MM.1S (cell line): ENCODE data around the gene PXMP4.

Experiments used
- DNase-seq: peaks from one replicate; pipeline ENCODE4 v3.0.0-alpha.2; 2015
- H2AFZ ChIP-seq: fragments of 300-600 bp; sonication (generic); 2 replicates; pipeline ENCODE4 v1.6.0; 2016; ENCODE audit warnings: antibody characterized with exemption, low read length
- H3F3A ChIP-seq: fragments of 300-600 bp; sonication (generic); 2 replicates; pipeline ENCODE4 v1.6.1; 2016; ENCODE audit warnings: mild to moderate bottlenecking, antibody characterized with exemption, low read length, moderate library complexity, mixed read lengths; ENCODE audit not compliant: insufficient read depth
- H3K27ac ChIP-seq: fragments of 300-600 bp; sonication (generic); 2 replicates; pipeline ENCODE4 v1.5.1; 2016; ENCODE audit warnings: mild to moderate bottlenecking, low read length
- H3K27me3 ChIP-seq: fragments of 300-600 bp; sonication (generic); replicated peaks from 2 replicates; pipeline ENCODE4 v1.6.0; 2016; ENCODE audit warnings: low read length; ENCODE audit not compliant: insufficient read depth
- H3K36me3 ChIP-seq: fragments of 300-600 bp; sonication (generic); replicated peaks from 2 replicates; pipeline ENCODE4 v1.6.1; 2016; ENCODE audit warnings: mild to moderate bottlenecking, low read length, mixed read lengths; ENCODE audit not compliant: insufficient read depth
- H3K4me1 ChIP-seq: fragments of 300-600 bp; sonication (generic); 2 replicates; pipeline ENCODE4 v1.6.1; 2016; ENCODE audit warnings: low read length, mixed read lengths
- H3K4me2 ChIP-seq: fragments of 300-600 bp; sonication (generic); 2 replicates; pipeline ENCODE4 v1.6.0; 2016; ENCODE audit warnings: low read depth, low read length
- H3K4me3 ChIP-seq: fragments of 300-600 bp; sonication (generic); 2 replicates; pipeline ENCODE4 v1.5.1; 2016; ENCODE audit warnings: low read length, mixed read lengths
- H3K79me2 ChIP-seq: fragments of 300-600 bp; sonication (generic); 2 replicates; pipeline ENCODE4 v1.6.1; 2016; ENCODE audit warnings: mixed run types, low read length, mixed read lengths
- H3K9ac ChIP-seq: fragments of 300-600 bp; sonication (generic); 2 replicates; pipeline ENCODE4 v1.6.1; 2016; ENCODE audit warnings: low read length, mixed read lengths
- H3K9me2 ChIP-seq: fragments of 300-600 bp; sonication (generic); replicated peaks from 2 replicates; pipeline ENCODE4 v1.6.1; 2016; ENCODE audit warnings: mild to moderate bottlenecking, low read length, mixed read lengths; ENCODE audit not compliant: insufficient read depth
- H3K9me3 ChIP-seq: fragments of 300-600 bp; sonication (generic); replicated peaks from 2 replicates; pipeline ENCODE4 v1.6.1; 2016; ENCODE audit warnings: mild to moderate bottlenecking, low read length, mixed read lengths; ENCODE audit not compliant: insufficient read depth
- H4K20me1 ChIP-seq: fragments of 300-600 bp; sonication (generic); 2 replicates; pipeline ENCODE4 v1.6.1; 2016; ENCODE audit warnings: mild to moderate bottlenecking, low read length, moderate library complexity, mixed read lengths; ENCODE audit not compliant: insufficient read depth
- EZH2 ChIP-seq: fragments of 300-600 bp; sonication (generic); optimal IDR thresholded peaks from 2 replicates; pipeline ENCODE3; 2017; ENCODE audit warnings: low read depth, mild to moderate bottlenecking, antibody characterized with exemption, low read length, mixed read lengths
- EZH2phosphoT487 ChIP-seq: fragments of 300-600 bp; sonication (generic); IDR thresholded peaks from 2 replicates; pipeline ENCODE4 v1.6.1; 2018; ENCODE audit warnings: antibody characterized with exemption, low read length
- TF ChIP-seq, protein P1 (sequence below): fragments of 300-600 bp; sonication (generic); IDR thresholded peaks from 2 replicates; pipeline ENCODE4 v1.5.1; 2016; ENCODE audit warnings: antibody characterized with exemption, low read length, mixed read lengths

Gene PXMP4

DNA sequence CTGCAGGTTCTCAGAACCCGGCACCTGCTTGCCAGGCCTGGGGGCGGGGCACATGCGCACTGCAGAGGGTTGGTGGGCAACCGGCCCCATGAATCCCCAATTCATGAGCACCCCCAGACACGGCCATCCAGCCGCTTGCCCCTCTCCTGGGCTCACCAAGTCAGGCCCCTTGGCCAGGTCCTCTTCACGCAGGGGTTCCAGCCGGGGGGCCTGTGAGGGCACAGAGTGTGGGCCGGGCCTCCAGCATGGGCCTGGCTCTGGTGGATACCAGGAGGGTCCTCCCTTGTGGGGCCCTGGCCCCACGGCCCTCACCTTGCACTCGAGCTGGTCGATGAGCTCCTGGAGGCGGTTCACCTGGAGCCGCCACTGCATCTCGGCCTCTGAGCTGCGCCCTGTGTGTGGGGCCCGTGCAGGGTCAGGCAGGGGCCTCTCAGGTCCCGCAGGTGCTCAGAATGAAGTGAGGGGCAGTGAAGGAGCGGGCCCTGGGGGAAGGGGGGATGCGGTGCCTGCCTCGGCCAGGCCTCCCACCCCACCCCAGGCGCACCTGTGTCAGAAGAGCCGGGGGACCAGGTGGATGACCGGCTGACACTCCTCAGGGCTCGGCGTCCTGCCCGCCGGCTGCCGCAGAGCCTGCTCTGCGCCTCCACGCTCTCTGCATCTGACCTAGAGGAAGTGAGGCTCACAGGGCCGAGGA lies 60.6 kb downstream of the PXMP4 start:
- Histone ChIP-seq H3K9ac (no peak overlapping the region), H3K79me2 (no peaks in the 10 kb centered on the region; the same call in 1 of the 2 replicates), H3K4me2 (no peak overlapping the region), H2AFZ (no peak overlapping the region), H3K4me1 (peaks cover 12% of the 10 kb centered on the region), H3K36me3 (no peaks in the 10 kb centered on the region), H3K4me3 (no peak overlapping the region), H3K27ac (no peak overlapping the region), H4K20me1 (no peaks in the 10 kb centered on the region), H3F3A (peaks cover 3% of the 10 kb centered on the region; the same call in 1 of the 2 replicates), H3K27me3 (no peaks in the 10 kb centered on the region), H3K9me3 (no peaks in the 10 kb centered on the region), H3K9me2 (no peaks in the 10 kb centered on the region)
- no peak for DNase-seq
- TF ChIP-seq, protein P1, sequence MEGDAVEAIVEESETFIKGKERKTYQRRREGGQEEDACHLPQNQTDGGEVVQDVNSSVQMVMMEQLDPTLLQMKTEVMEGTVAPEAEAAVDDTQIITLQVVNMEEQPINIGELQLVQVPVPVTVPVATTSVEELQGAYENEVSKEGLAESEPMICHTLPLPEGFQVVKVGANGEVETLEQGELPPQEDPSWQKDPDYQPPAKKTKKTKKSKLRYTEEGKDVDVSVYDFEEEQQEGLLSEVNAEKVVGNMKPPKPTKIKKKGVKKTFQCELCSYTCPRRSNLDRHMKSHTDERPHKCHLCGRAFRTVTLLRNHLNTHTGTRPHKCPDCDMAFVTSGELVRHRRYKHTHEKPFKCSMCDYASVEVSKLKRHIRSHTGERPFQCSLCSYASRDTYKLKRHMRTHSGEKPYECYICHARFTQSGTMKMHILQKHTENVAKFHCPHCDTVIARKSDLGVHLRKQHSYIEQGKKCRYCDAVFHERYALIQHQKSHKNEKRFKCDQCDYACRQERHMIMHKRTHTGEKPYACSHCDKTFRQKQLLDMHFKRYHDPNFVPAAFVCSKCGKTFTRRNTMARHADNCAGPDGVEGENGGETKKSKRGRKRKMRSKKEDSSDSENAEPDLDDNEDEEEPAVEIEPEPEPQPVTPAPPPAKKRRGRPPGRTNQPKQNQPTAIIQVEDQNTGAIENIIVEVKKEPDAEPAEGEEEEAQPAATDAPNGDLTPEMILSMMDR: no peak
- TF ChIP-seq EZH2: no peak
- no peak for TF ChIP-seq EZH2phosphoT487

DNA sequence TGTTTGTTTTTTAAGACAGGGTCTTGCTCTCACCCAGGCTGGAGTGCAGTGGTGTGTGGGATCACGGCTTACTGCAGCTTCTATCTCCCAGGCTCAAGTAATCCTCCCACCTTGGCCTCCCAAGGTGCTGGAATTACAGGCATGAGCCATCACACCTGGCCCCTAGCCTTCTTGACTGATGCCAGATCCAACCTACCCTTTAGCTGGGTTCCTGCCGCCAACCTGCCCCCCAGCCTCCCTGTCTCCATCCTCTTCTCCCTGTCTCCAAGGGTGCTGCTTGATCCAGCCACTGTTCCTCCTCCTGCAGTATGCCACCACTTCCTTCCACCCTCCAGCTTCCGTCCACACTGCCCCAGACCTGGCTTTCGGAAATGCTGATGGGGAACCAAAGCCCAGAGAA lies 61.2 kb downstream of the PXMP4 start:
- Histone ChIP-seq H2AFZ (no peak overlapping the region), H4K20me1 (no peaks in the 10 kb centered on the region), H3K79me2 (no peaks in the 10 kb centered on the region), H3K9me3 (no peaks in the 10 kb centered on the region), H3K9ac (no peak overlapping the region), H3K4me1 (peaks cover 10% of the 10 kb centered on the region; the same call in 1 of the 2 replicates), H3K36me3 (no peaks in the 10 kb centered on the region), H3K9me2 (no peaks in the 10 kb centered on the region), H3K27ac (no peak overlapping the region), H3K27me3 (no peaks in the 10 kb centered on the region), H3K4me3 (no peak overlapping the region), H3F3A (no peaks in the 10 kb centered on the region), H3K4me2 (no peak overlapping the region)
- no peak for TF ChIP-seq EZH2phosphoT487
- TF ChIP-seq, protein P1: no peak
- TF ChIP-seq EZH2: no peak
- no peak for DNase-seq

DNA sequence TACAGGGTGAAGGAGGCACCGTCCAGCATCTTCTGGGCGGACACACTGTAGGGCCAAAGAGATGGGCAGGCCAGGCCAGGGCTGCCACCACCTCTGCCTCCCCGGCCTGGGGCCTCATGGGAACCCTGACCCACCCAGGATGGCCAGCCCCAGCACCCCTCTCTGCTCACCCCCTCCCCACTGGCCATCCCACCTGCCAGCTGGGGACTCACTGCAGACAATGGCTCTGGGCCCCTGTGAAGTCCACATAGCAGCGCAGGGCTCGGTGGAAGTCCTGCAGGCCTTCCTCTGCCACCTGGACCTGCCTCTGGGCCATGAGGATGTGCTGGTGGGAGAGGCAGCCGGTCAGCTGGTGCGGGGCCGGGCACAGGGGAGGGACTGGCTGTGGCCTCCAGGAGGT lies 61.6 kb downstream of the PXMP4 start:
- H3K4me2 ChIP-seq: no peak overlapping the region
- no peak overlapping the region for H2AFZ ChIP-seq
- no peaks in the 10 kb centered on the region for H3K9me2 ChIP-seq
- no peak overlapping the region for H3K4me3 ChIP-seq
- no peaks in the 10 kb centered on the region for H3K9me3 ChIP-seq
- peaks cover 8% of the 10 kb centered on the region; the same call in 1 of the 2 replicates for H3K4me1 ChIP-seq
- H3K9ac ChIP-seq: no peak overlapping the region
- H3K79me2 ChIP-seq: no peaks in the 10 kb centered on the region
- H4K20me1 ChIP-seq: no peaks in the 10 kb centered on the region
- no peak for DNase-seq
- H3K27ac ChIP-seq: no peak overlapping the region
- no peaks in the 10 kb centered on the region for H3F3A ChIP-seq
- H3K36me3 ChIP-seq: no peaks in the 10 kb centered on the region
- TF ChIP-seq, protein P1: no peak
- no peak for TF ChIP-seq EZH2
- no peak for TF ChIP-seq EZH2phosphoT487
- H3K27me3 ChIP-seq: no peaks in the 10 kb centered on the region
